ENCODE results near the gene TUBB6. TPM values are rescaled to one million over a fixed set of nuclear protein-coding genes. Genes with fewer than 3 reads are reported as not detected.

The TUBB6 gene
- total and polyA plus RNA-seq, 11 donors, result 64.8 to 800 (median 126) TPM

DNA sequence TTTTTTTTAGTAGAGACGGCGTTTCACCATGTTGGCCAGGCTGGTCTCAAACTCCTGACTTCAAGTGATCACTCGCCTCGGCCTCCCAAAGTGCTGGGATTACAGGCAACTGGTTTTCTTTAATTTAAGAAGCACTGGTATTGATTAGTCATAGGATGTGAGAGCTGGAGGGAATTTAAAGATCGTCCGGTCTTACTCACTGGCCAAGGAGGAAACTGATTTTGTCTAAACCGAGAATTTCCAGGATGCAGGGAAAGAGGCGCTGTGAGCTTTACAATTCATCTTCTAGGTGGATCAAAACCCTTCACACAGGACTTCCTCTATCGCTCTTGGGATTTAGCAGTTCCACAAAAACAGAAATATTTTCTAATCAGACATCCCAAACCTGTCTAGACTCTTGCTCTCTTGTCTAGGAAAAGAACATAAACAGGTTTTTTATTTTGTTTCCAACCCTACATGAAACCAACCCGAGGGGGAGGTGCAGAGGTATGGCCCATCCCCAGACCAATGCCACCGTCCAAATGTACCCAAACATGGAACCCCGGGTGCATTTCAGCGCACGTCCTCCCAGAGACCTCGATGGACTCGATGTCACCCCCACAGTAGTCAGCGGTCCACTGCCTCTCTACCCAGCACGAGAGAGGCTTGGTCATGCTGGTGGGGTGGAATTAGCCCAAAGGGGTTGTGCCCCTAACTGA is 12.5 kb upstream of the TUBB6 start:
- intact Hi-C loops (cut with DNase I), result no loop called here
- Histone ChIP-seq H3K9me3 (peaks cover 0 to 4% (median 0%) of the 10 kb centered on the region in 12 donors), H3K4me1 (no peaks in the 10 kb centered on the region), H3K27me3 (no peaks in the 10 kb centered on the region), H3K4me3 (no peak overlapping the region), H3K36me3 (no peaks in the 10 kb centered on the region), H3K27ac (no peak overlapping the region)
- TF ChIP-seq POLR2A (IDR thresholded peaks at IDR 0.05), result no peak
- TF ChIP-seq, protein P1, sequence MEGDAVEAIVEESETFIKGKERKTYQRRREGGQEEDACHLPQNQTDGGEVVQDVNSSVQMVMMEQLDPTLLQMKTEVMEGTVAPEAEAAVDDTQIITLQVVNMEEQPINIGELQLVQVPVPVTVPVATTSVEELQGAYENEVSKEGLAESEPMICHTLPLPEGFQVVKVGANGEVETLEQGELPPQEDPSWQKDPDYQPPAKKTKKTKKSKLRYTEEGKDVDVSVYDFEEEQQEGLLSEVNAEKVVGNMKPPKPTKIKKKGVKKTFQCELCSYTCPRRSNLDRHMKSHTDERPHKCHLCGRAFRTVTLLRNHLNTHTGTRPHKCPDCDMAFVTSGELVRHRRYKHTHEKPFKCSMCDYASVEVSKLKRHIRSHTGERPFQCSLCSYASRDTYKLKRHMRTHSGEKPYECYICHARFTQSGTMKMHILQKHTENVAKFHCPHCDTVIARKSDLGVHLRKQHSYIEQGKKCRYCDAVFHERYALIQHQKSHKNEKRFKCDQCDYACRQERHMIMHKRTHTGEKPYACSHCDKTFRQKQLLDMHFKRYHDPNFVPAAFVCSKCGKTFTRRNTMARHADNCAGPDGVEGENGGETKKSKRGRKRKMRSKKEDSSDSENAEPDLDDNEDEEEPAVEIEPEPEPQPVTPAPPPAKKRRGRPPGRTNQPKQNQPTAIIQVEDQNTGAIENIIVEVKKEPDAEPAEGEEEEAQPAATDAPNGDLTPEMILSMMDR (IDR thresholded peaks at IDR 0.05), result no peak
- ATAC-seq, result no peak
- WGBS, 4 donors, result 87 to 92% (median 90%) methylated on average over 18 of the region's 18 CpGs
- DNase-seq, result no peak

GRCh38 chr18:12296087-12296403 is 12.0 kb upstream of the TUBB6 start:
- no peak overlapping the region for H3K4me3 ChIP-seq
- intact Hi-C loops (cut with DNase I), result no loop called here
- peaks cover 0 to 4% (median 0%) of the 10 kb centered on the region in 12 donors for H3K9me3 ChIP-seq
- 90 to 100% (median 97%) methylated on average over 3 of the region's 3 CpGs for WGBS, 4 donors
- ATAC-seq (no peak), DNase-seq (no peak)
- H3K27me3 ChIP-seq, result no peaks in the 10 kb centered on the region
- no peaks in the 10 kb centered on the region for H3K4me1 ChIP-seq
- TF ChIP-seq POLR2A (IDR thresholded peaks at IDR 0.05), result no peak
- no peaks in the 10 kb centered on the region for H3K36me3 ChIP-seq
- H3K27ac ChIP-seq, result no peak overlapping the region

- DNase-seq (no peak), ATAC-seq (no peak)
- no peaks in the 10 kb centered on the region for H3K4me1 ChIP-seq
- H3K36me3 ChIP-seq, result no peaks in the 10 kb centered on the region
- 25 to 100% (median 66%) methylated on average over 1 of the region's 1 CpG for WGBS, 4 donors
- TF ChIP-seq, protein P1 (IDR thresholded peaks at IDR 0.05), result no peak
- no peak overlapping the region for H3K27ac ChIP-seq
- H3K4me3 ChIP-seq, result no peak overlapping the region
- peaks cover 0 to 4% (median 0%) of the 10 kb centered on the region in 12 donors for H3K9me3 ChIP-seq
- intact Hi-C loops (cut with DNase I), result no loop called here
- H3K27me3 ChIP-seq, result no peaks in the 10 kb centered on the region
Observed at GRCh38 chr18:12296457-12296856, 11.6 kb upstream of the TUBB6 start.

- no peaks in the 10 kb centered on the region for H3K36me3 ChIP-seq
- 87 to 94% (median 89%) methylated on average over 2 of the region's 2 CpGs for WGBS, 4 donors
- H3K4me3 ChIP-seq, result no peak overlapping the region
- H3K9me3 ChIP-seq, result peaks cover 0 to 4% (median 0%) of the 10 kb centered on the region in 12 donors
- intact Hi-C loops (cut with DNase I), result loop anchor here in 1 of 10 donors (10.0 kb wide), 1 partner anchor 355 kb away; the partner anchor contains the start of gene SPIRE1
- no peaks in the 10 kb centered on the region for H3K27me3 ChIP-seq
- no peak for TF ChIP-seq POLR2A (IDR thresholded peaks at IDR 0.05)
- TF ChIP-seq, protein P1 (IDR thresholded peaks at IDR 0.05), result no peak
- H3K4me1 ChIP-seq, result no peaks in the 10 kb centered on the region
- H3K27ac ChIP-seq, result no peak overlapping the region
- no peak for DNase-seq
- no peak for ATAC-seq
Observed at GRCh38 chr18:12299862-12300261, 8.2 kb upstream of the TUBB6 start.

All from heart left ventricle (tissue), 16 donors.